BLaER1 treated with 17β-estradiol and CSF1 and Interleukin-3, amounts not matched to agents 10 nM and 100 nM (cell line): ENCODE results near the gene RPLP2.
A peak's percentile ranks its signal among the peaks of the same experiment; 100 is the strongest.

Experiments
- H3K27ac ChIP-seq, 11 experiments: shearing (Covaris generic); formaldehyde crosslinking; 2 replicates each; pipeline ENCODE4 v1.8.1; 2022
- H3K27me3 ChIP-seq, 11 experiments: shearing (Covaris generic); formaldehyde crosslinking; 2 replicates each; pipeline ENCODE4 v1.8.1; 2022
- H3K36me3 ChIP-seq, 11 experiments: shearing (Covaris generic); formaldehyde crosslinking; 2 replicates each; pipeline ENCODE4 v1.8.1; 2022
- H3K4me1 ChIP-seq, 10 experiments: shearing (Covaris generic); formaldehyde crosslinking; 2 replicates each; pipeline ENCODE4 v1.8.1; 2022
- H3K4me2 ChIP-seq, 11 experiments: shearing (Covaris generic); formaldehyde crosslinking; 2 replicates each; pipeline ENCODE4 v1.8.1; 2022
- H3K4me3 ChIP-seq, 10 experiments: shearing (Covaris generic); formaldehyde crosslinking; 2 replicates each; pipeline ENCODE4 v1.8.1; 2022
- H3K9ac ChIP-seq, 11 experiments: shearing (Covaris generic); formaldehyde crosslinking; 2 replicates each; pipeline ENCODE4 v1.8.1; 2022
- H3K9me3 ChIP-seq, 11 experiments: shearing (Covaris generic); formaldehyde crosslinking; replicated peaks in 1 of 11; 2 replicates each; pipeline ENCODE4 v1.8.1; 2022
- H4K20me1 ChIP-seq, 11 experiments: shearing (Covaris generic); formaldehyde crosslinking; 2 replicates each; pipeline ENCODE4 v1.8.1; 2022
- Cebpa-rat ChIP-seq, 11 experiments: shearing (Covaris generic); IDR thresholded peaks; 2 replicates each; pipeline ENCODE4 v1.8.1; 2022

The RPLP2 gene

DNA sequence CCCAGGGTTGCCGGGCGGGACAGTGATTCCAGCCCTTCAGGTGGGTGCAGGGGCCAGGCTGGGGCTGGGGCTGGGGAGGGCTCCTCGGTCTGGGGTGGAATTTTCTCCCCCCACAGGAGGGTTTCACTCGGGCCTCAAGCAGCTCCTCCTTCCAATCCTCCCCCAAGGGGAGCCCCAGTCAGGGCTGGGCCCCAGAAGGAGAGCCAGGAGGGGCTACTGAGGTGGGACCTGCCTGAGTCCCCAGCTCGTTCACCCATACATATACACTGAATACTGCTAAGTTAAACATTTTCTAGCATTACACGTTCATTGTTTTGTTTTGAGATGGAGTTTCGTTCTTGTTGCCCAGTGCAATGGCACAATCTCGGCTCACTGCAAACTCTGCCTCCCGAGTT lies 16.5 kb downstream of the RPLP2 start:
- H3K4me2 ChIP-seq, result peak overlapping the region; percentile 93 to 100 (median 100)
- peaks cover 65 to 100% (median 89%) of the 10 kb centered on the region in 10 experiments for H3K4me1 ChIP-seq
- peak overlapping the region in 8 of 10 experiments; percentile 55 to 70 (median 62); a peak in 12 of 20 replicates for H3K4me3 ChIP-seq
- peak overlapping the region in 5 of 11 experiments; percentile 45 to 75 (median 69); a peak in 10 of 22 replicates for H3K9ac ChIP-seq
- TF ChIP-seq Cebpa-rat (IDR thresholded peaks at IDR 0.05), result no peak
- H3K9me3 ChIP-seq, result no peaks in the 10 kb centered on the region
- peaks cover 19 to 97% (median 71%) of the 10 kb centered on the region in 11 experiments; a peak in 20 of 22 replicates for H4K20me1 ChIP-seq
- peak overlapping the region in 4 of 11 experiments; percentile 18 to 57 (median 50); a peak in 5 of 22 replicates for H3K27ac ChIP-seq
- peaks cover 21 to 44% (median 35%) of the 10 kb centered on the region in 11 experiments for H3K36me3 ChIP-seq
- peaks cover 61 to 71% (median 66%) of the 10 kb centered on the region in 11 experiments for H3K27me3 ChIP-seq

DNA sequence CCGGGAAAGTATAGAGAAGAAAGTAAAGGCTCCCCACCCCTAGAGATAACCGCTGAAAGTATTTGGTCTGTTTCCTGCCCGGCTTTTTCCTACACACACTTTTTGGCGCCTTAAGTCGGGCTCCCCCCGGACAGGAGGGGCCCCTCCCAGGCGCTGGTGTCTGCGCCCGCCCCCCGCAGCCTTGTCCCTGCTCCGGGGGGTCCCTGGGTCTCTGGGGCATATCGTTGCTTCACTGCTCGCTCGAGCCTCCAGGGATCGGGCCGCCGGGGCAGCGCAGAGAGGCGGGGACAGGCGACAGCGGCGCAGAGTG lies 17.0 kb downstream of the RPLP2 start:
- Histone ChIP-seq H3K9me3 (no peaks in the 10 kb centered on the region), H4K20me1 (peaks cover 13 to 97% (median 71%) of the 10 kb centered on the region in 11 experiments; a peak in 20 of 22 replicates), H3K4me1 (peaks cover 65 to 100% (median 89%) of the 10 kb centered on the region in 10 experiments), H3K36me3 (peaks cover 21 to 39% (median 35%) of the 10 kb centered on the region in 11 experiments), H3K4me3 (peak overlapping the region; percentile 55 to 70 (median 60)), H3K9ac (peak overlapping the region; percentile 45 to 83 (median 69); a peak in 21 of 22 replicates), H3K4me2 (peak overlapping the region; percentile 93 to 100 (median 100)), H3K27me3 (peaks cover 67 to 76% (median 71%) of the 10 kb centered on the region in 11 experiments), H3K27ac (peak overlapping the region; percentile 12 to 64 (median 40); a peak in 16 of 22 replicates)
- peak in 2 of 11 experiments; percentile 19 to 23; a peak in 1 of 22 replicates for TF ChIP-seq Cebpa-rat (IDR thresholded peaks at IDR 0.05)

GRCh38 chr11:827146-827896 lies 17.6 kb downstream of the RPLP2 start:
- Histone ChIP-seq H3K4me1 (peaks cover 65 to 100% (median 89%) of the 10 kb centered on the region in 10 experiments), H3K4me3 (peak overlapping the region; percentile 55 to 70 (median 60)), H3K9ac (peak overlapping the region; percentile 45 to 83 (median 69); a peak in 21 of 22 replicates), H3K4me2 (peak overlapping the region; percentile 93 to 100 (median 100)), H3K9me3 (no peaks in the 10 kb centered on the region), H3K27ac (peak overlapping the region; percentile 12 to 64 (median 40); a peak in 17 of 22 replicates), H3K27me3 (peaks cover 72 to 82% (median 77%) of the 10 kb centered on the region in 11 experiments), H3K36me3 (peaks cover 21 to 37% (median 34%) of the 10 kb centered on the region in 11 experiments), H4K20me1 (peaks cover 8 to 97% (median 76%) of the 10 kb centered on the region in 11 experiments; a peak in 20 of 22 replicates)
- TF ChIP-seq Cebpa-rat (IDR thresholded peaks at IDR 0.05), result peak in 1 of 11 experiments; percentile 4; a peak in 1 of 22 replicates

GRCh38 chr11:827897-828192 lies 18.1 kb downstream of the RPLP2 start, which contains the start of gene CRACR2B:
TSS of gene CRACR2B (plus strand) at chr11:827919. CDS start at chr11:828608, 689 bp downstream.
- H3K27ac ChIP-seq, result peak within 1 kb of the TSS; percentile 12 to 64 (median 40); a peak in 17 of 22 replicates
- peaks cover 63 to 98% (median 86%) of the 10 kb centered on the region in 10 experiments for H3K4me1 ChIP-seq
- TF ChIP-seq Cebpa-rat (IDR thresholded peaks at IDR 0.05), result no peak
- no peaks in the 10 kb centered on the region for H3K9me3 ChIP-seq
- H3K4me2 ChIP-seq, result peak within 1 kb of the TSS; percentile 93 to 100 (median 100)
- H4K20me1 ChIP-seq, result peaks cover 2 to 93% (median 77%) of the 10 kb centered on the region in 11 experiments; a peak in 19 of 22 replicates
- peaks cover 75 to 85% (median 80%) of the 10 kb centered on the region in 11 experiments for H3K27me3 ChIP-seq
- peaks cover 21 to 32% (median 29%) of the 10 kb centered on the region in 11 experiments for H3K36me3 ChIP-seq
- peak within 1 kb of the TSS; percentile 45 to 83 (median 69); a peak in 21 of 22 replicates for H3K9ac ChIP-seq
- peak within 1 kb of the TSS; percentile 55 to 70 (median 60) for H3K4me3 ChIP-seq

DNA sequence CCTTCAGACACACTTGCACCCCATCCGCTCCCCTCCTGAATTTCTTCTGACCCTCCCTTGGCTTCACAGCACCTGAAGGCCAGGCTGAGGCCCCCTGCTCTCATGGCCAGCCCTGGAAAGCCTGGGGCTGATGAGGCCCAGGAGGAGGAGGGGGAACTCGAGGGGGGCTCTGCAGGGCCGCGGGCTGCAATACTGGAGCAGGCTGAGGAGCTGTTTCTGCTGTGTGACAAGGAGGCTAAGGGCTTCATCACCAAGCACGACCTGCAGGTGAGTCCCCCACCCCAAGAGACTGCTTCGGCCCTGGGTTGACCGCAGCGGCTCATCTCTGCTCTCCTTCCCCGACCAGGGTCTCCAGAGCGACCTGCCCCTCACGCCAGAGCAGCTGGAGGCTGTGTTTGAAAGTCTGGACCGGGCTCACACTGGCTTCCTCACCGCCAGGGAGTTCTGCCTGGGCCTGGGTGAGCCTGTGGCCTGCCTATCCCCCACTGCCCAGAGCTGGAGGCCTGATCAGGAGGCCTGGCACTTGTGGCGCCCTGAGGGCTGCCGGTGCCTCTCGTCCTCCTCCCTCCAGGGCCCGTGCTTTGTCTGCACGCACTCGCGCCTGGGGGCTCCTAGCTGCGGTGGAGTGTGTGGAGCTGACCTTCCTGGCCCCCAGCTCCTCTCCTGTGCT lies 18.9 kb downstream of the RPLP2 start:
- Histone ChIP-seq H3K9me3 (no peaks in the 10 kb centered on the region), H3K27ac (no peak overlapping the region), H3K4me1 (peaks cover 62 to 94% (median 87%) of the 10 kb centered on the region in 10 experiments), H3K36me3 (peaks cover 20 to 24% (median 22%) of the 10 kb centered on the region in 11 experiments), H3K4me3 (peak overlapping the region in 9 of 10 experiments; percentile 25 to 65 (median 54); a peak in 12 of 20 replicates), H4K20me1 (peaks cover 0 to 94% (median 80%) of the 10 kb centered on the region in 11 experiments; a peak in 19 of 22 replicates), H3K4me2 (peak overlapping the region; percentile 79 to 100 (median 100)), H3K27me3 (peaks cover 75 to 90% (median 81%) of the 10 kb centered on the region in 11 experiments), H3K9ac (peak overlapping the region in 7 of 11 experiments; percentile 2 to 52 (median 34); a peak in 7 of 22 replicates)
- no peak for TF ChIP-seq Cebpa-rat (IDR thresholded peaks at IDR 0.05)

DNA sequence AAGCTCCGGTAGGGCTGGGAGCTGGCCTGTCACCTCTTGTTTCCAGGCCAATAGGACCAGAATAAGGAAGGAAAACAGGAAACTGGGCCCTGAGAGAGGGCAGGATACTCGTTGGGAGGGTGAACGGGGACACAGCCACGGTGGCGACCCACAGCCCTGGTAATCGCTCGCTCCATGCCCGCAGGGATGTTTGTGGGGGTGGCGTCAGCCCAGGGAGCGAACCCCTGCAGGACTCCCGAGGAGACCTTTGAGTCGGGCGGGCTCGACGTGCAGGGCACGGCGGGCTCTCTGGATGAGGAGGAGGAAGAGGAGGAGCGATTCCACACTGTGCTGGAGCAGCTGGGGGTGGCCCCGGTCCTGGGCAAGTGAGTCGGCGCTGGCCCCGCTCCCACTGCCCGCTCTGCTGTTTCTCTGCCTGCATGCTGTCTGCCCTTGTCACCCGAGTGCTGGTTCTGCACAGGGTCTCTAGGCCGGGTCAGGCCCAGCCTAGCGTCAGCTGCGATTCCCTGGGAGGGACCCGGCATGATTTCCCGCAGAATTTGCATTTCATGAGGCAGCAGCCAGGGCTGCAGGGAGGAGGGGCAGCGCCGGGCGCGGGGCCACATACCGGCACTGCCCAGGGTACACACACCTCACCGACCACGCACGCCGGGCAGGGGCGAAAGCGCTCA lies 19.5 kb downstream of the RPLP2 start:
- Histone ChIP-seq H3K36me3 (peaks cover 13 to 17% (median 16%) of the 10 kb centered on the region in 11 experiments), H4K20me1 (peaks cover 5 to 94% (median 86%) of the 10 kb centered on the region in 11 experiments; a peak in 21 of 22 replicates), H3K4me3 (peak overlapping the region; percentile 25 to 65 (median 52)), H3K4me1 (peaks cover 68 to 94% (median 93%) of the 10 kb centered on the region in 10 experiments), H3K4me2 (peak overlapping the region; percentile 79 to 100 (median 100)), H3K9me3 (no peaks in the 10 kb centered on the region), H3K27me3 (peaks cover 75 to 94% (median 83%) of the 10 kb centered on the region in 11 experiments), H3K9ac (peak overlapping the region in 9 of 11 experiments; percentile 2 to 52 (median 38); a peak in 13 of 22 replicates), H3K27ac (no peak overlapping the region)
- no peak for TF ChIP-seq Cebpa-rat (IDR thresholded peaks at IDR 0.05)

DNA sequence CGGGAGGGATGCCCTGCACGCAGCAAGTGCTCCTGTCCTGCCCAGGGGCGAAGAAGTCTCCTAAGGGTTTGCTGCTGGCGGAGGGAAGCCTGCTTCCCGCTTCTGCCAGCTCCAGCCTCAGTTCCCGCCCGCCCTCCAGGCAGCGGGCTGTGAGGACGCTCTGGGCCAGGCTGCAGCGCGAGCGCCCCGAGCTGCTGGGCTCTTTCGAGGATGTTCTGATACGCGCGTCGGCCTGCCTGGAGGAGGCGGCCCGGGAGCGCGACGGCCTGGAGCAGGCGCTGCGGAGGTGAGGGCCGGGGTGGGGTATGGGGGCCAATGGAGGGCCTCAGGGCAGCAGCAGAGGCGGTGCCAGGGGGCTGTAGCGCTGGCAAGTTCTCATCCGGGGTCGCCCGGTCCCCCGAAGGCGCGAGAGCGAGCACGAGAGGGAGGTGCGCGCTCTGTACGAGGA lies 20.1 kb downstream of the RPLP2 start:
- Histone ChIP-seq H3K36me3 (peaks cover 7 to 12% (median 10%) of the 10 kb centered on the region in 11 experiments), H3K4me3 (peak overlapping the region; percentile 25 to 65 (median 52)), H3K27ac (no peak overlapping the region), H3K9ac (peak overlapping the region in 10 of 11 experiments; percentile 2 to 52 (median 38); a peak in 16 of 22 replicates), H3K27me3 (peaks cover 75 to 95% (median 85%) of the 10 kb centered on the region in 11 experiments), H3K9me3 (no peaks in the 10 kb centered on the region), H3K4me1 (peaks cover 74 to 94% (median 93%) of the 10 kb centered on the region in 10 experiments), H4K20me1 (peaks cover 10 to 94% (median 86%) of the 10 kb centered on the region in 11 experiments), H3K4me2 (peak overlapping the region; percentile 79 to 100 (median 100))
- no peak for TF ChIP-seq Cebpa-rat (IDR thresholded peaks at IDR 0.05)
